Caco-2 (cell line): ENCODE measurements around the gene NXNL1. TPM values are rescaled to one million over a fixed set of nuclear protein-coding genes. Genes with fewer than 3 reads are reported as not detected.
A peak's percentile ranks its signal among the peaks of the same experiment; 100 is the strongest.

ENCODE experiments used
- BruUV-seq: library from RNA; stranded (reverse); fragments of 400-500 nt; replicated peaks from 2 replicates; lab custom pipeline; 2021; lab: Mats Ljungman, UMichigan
- CTCF ChIA-PET: fragments of 300-600 bp; sonication (Branson Sonifier 250); formaldehyde crosslinking; loops from one replicate; lab custom pipeline; 2022; ENCODE audit warnings: antibody characterized with exemption; lab: Charles Lee
- POLR2A ChIA-PET: fragments of 300-600 bp; sonication (Branson Sonifier 250); formaldehyde crosslinking; loops from one replicate; lab custom pipeline; 2022; ENCODE audit warnings: antibody characterized with exemption; lab: Charles Lee
- DNase-seq, 2 experiments: peaks; one replicate each; pipeline versions ENCODE4 v3.0.0 to v3.0.0-alpha.2; 2020 to 2022
- H3K27me3 ChIP-seq: replicated peaks from 2 replicates; pipeline ENCODE4 v1.6.0; 2011; ENCODE audit warnings: low read length; ENCODE audit not compliant: control insufficient read depth, insufficient read depth
- H3K36me3 ChIP-seq: 2 replicates; pipeline ENCODE4 v1.5.1; 2011; ENCODE audit warnings: low read length; ENCODE audit not compliant: control insufficient read depth, insufficient read depth
- H3K4me1 ChIP-seq: fragments of 250-450 bp; sonication (Bioruptor Pico); 2 replicates; pipeline ENCODE4 v1.5.1; 2020; ENCODE audit warnings: mild to moderate bottlenecking
- H3K4me3 ChIP-seq: 2 replicates; pipeline ENCODE4 v1.5.1; 2011; ENCODE audit warnings: low read depth, mild to moderate bottlenecking, control low read depth, low read length
- H3K9me3 ChIP-seq: fragments of 250-450 bp; sonication (Bioruptor Pico); 2 replicates; pipeline ENCODE4 v1.5.1; 2020; ENCODE audit warnings: mild to moderate bottlenecking, moderate library complexity
- H3K27ac Mint-ChIP-seq: one replicate; pipeline ENCODE4 v1.8.0; 2022; ENCODE audit warnings: mixed read lengths; ENCODE audit not compliant: unreplicated experiment
- H3K27me3 Mint-ChIP-seq: one replicate; pipeline ENCODE4 v1.8.0; 2022; ENCODE audit warnings: mixed read lengths; ENCODE audit not compliant: insufficient read depth, unreplicated experiment
- H3K36me3 Mint-ChIP-seq: one replicate; pipeline ENCODE4 v1.8.0; 2022; ENCODE audit warnings: mild to moderate bottlenecking, mixed read lengths; ENCODE audit not compliant: insufficient read depth, unreplicated experiment
- H3K4me1 Mint-ChIP-seq: one replicate; pipeline ENCODE4 v1.8.0; 2022; ENCODE audit warnings: low read depth, mixed read lengths; ENCODE audit not compliant: unreplicated experiment
- H3K4me3 Mint-ChIP-seq: one replicate; pipeline ENCODE4 v1.8.0; 2022; ENCODE audit warnings: mild to moderate bottlenecking, moderate library complexity, mixed read lengths; ENCODE audit not compliant: unreplicated experiment
- H3K9me3 Mint-ChIP-seq: one replicate; pipeline ENCODE4 v1.8.0; 2022; ENCODE audit warnings: mixed read lengths; ENCODE audit not compliant: unreplicated experiment
- CTCF ChIP-seq, 2 experiments: fragments of 200-600 bp in 1 of 2; IDR thresholded peaks; 1 replicate in 1 of 2; 2 replicates in 1 of 2; pipeline versions ENCODE4 v1.5.1 to v1.8.0; 2011 to 2022; ENCODE audit warnings: antibody characterized with exemption in 1 of 2, control low read depth in 1 of 2, inconsistent platforms in 1 of 2, low read depth in 1 of 2, low read length in 1 of 2, mild to moderate bottlenecking in 1 of 2, moderate library complexity in 1 of 2; ENCODE audit not compliant: insufficient read depth in 1 of 2, severe bottlenecking in 1 of 2, unreplicated experiment in 1 of 2
- intact Hi-C: fragments of 100-400 bp; cut with micrococcal nuclease; formaldehyde crosslinking; loops from one replicate; pipeline ENCODE4 v1.10.0; 2022; ENCODE audit not compliant: unreplicated experiment
- total RNA-seq: library from RNA; stranded (reverse); gene quantifications from 2 replicates; pipeline ENCODE4 v1.2.3, GENCODE V29; 2022

NXNL1 gene
- total RNA-seq, 1 experiment from 2014 or later = not detected

GRCh38 chr19:17469481-17470067 lies 8.8 kb upstream of the NXNL1 start:
- peak; percentile 93 to 97 for DNase-seq
- ChIA-PET CTCF (interaction anchor here (0.6 kb wide), 1 partner anchor 42 kb away, joined by 3 read pairs; the partner anchor contains the start of gene PGLS), POLR2A (no interaction called here)
- Mint-ChIP-seq H3K27ac (peak overlapping the region; percentile 74), H3K4me1 (peaks cover 9% of the 10 kb centered on the region), H3K36me3 (peaks cover 13% of the 10 kb centered on the region), H3K4me3 (peak overlapping the region; percentile 87), H3K9me3 (no peaks in the 10 kb centered on the region), H3K27me3 (no peaks in the 10 kb centered on the region)
- BruUV-seq = no TSS peak
- Histone ChIP-seq H3K4me1 (peaks cover 4% of the 10 kb centered on the region; the same call in 1 of the 2 replicates), H3K4me3 (peak overlapping the region; percentile 91), H3K9me3 (no peaks in the 10 kb centered on the region), H3K27me3 (no peaks in the 10 kb centered on the region; the same call in 1 of the 2 replicates), H3K36me3 (no peaks in the 10 kb centered on the region)
- intact Hi-C loops = loop anchor here (1.0 to 5.0 kb wide), 4 partner anchors 16 to 137 kb away; partner anchors contain the start of gene PGLS
- TF ChIP-seq CTCF (IDR thresholded peaks at IDR 0.05; ENCODE audit: insufficient read depth in 1 of 2, low read depth in 1 of 2, low read length in 1 of 2, severe bottlenecking in 1 of 2, unreplicated experiment in 1 of 2) = no peak

DNA sequence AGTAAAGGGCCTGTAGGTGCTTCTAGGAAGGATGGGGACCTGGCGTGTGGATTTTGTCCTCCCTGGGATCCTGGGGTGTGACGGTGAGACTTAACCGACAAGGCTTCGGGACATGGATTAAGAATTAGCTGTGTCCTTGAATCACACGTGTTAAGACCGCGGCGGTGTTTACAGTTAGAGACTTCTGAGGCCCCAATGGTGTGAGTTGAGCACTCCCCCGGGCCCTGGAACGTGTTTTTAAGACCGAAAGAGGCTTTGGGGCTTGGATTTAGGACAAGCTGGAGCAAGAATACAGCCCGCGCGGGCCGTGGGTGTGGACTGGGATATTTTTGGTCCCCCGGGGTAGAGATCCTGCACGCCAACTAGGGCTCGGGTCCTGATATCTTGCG lies 8.4 kb upstream of the NXNL1 start:
- BruUV-seq = no TSS peak

More for the DNA sequence above, 8.4 kb upstream of the NXNL1 start:
- H3K9me3 Mint-ChIP-seq = no peaks in the 10 kb centered on the region
- peak overlapping the region; percentile 91 for H3K4me3 ChIP-seq
- peaks cover 13% of the 10 kb centered on the region for H3K36me3 Mint-ChIP-seq
- CTCF ChIA-PET = interaction anchor here (0.6 kb wide), 1 partner anchor 42 kb away, joined by 3 read pairs; the partner anchor contains the start of gene PGLS
- no peaks in the 10 kb centered on the region for H3K36me3 ChIP-seq
- H3K4me1 Mint-ChIP-seq = peaks cover 9% of the 10 kb centered on the region
- DNase-seq = no peak
- POLR2A ChIA-PET = no interaction called here
- intact Hi-C loops = loop anchor here (1.0 to 5.0 kb wide), 3 partner anchors 16 to 138 kb away; no protein-coding TSS in a partner anchor
- H3K4me3 Mint-ChIP-seq = peak overlapping the region; percentile 87
- H3K9me3 ChIP-seq = no peaks in the 10 kb centered on the region
- H3K27ac Mint-ChIP-seq = peak overlapping the region; percentile 74
- peaks cover 4% of the 10 kb centered on the region; the same call in 1 of the 2 replicates for H3K4me1 ChIP-seq
- H3K27me3 Mint-ChIP-seq = no peaks in the 10 kb centered on the region
- TF ChIP-seq CTCF (IDR thresholded peaks at IDR 0.05; ENCODE audit: insufficient read depth in 1 of 2, low read depth in 1 of 2, low read length in 1 of 2, severe bottlenecking in 1 of 2, unreplicated experiment in 1 of 2) = no peak
- H3K27me3 ChIP-seq = no peaks in the 10 kb centered on the region; the same call in 1 of the 2 replicates
